HEK293 (cell line): ENCODE measurements around the gene RBM18.

Experiments
- CTCF ChIP-seq: fragments of 450-650 bp; formaldehyde crosslinking; IDR thresholded peaks from 2 replicates; pipeline ENCODE4 v1.5.1; 2016; ENCODE audit warnings: missing biosample characterization, missing genetic modification characterization
- GLIS1 ChIP-seq: fragments of 450-650 bp; formaldehyde crosslinking; IDR thresholded peaks from 2 replicates; pipeline ENCODE4 v1.5.1; 2016; ENCODE audit warnings: missing biosample characterization, missing genetic modification characterization
- OSR2 ChIP-seq: fragments of 450-650 bp; formaldehyde crosslinking; IDR thresholded peaks from 2 replicates; pipeline ENCODE4 v1.5.1; 2016; ENCODE audit warnings: missing biosample characterization, missing genetic modification characterization
- REPIN1 ChIP-seq: fragments of 450-650 bp; formaldehyde crosslinking; IDR thresholded peaks from 2 replicates; pipeline ENCODE4 v1.5.1; 2017; ENCODE audit warnings: missing biosample characterization, missing genetic modification characterization, low read depth
- TCF7L2 ChIP-seq: IDR thresholded peaks from 2 replicates; pipeline ENCODE4 v1.6.1; 2011; ENCODE audit warnings: low read depth, mild to moderate bottlenecking, inconsistent platforms, low read length, moderate library complexity, borderline replicate concordance
- ZBTB10 ChIP-seq: fragments of 450-650 bp; formaldehyde crosslinking; IDR thresholded peaks from 2 replicates; pipeline ENCODE4 v1.5.1; 2016; ENCODE audit warnings: missing biosample characterization, missing genetic modification characterization
- ZNF121 ChIP-seq: fragments of 450-650 bp; formaldehyde crosslinking; IDR thresholded peaks from 2 replicates; pipeline ENCODE4 v1.5.1; 2016; ENCODE audit warnings: missing biosample characterization, missing genetic modification characterization
- ZNF549 ChIP-seq: fragments of 450-650 bp; IDR thresholded peaks from 2 replicates; pipeline ENCODE4 v1.5.1; 2018; ENCODE audit warnings: missing biosample characterization, missing genetic modification characterization, mild to moderate bottlenecking, inconsistent platforms, moderate library complexity
- ZNF560 ChIP-seq: fragments of 450-650 bp; formaldehyde crosslinking; IDR thresholded peaks from 2 replicates; pipeline ENCODE4 v1.5.1; 2017; ENCODE audit warnings: missing biosample characterization, missing genetic modification characterization, borderline replicate concordance
- ZNF571 ChIP-seq: fragments of 450-650 bp; formaldehyde crosslinking; IDR thresholded peaks from 2 replicates; pipeline ENCODE4 v1.5.0; 2017; ENCODE audit warnings: missing biosample characterization, missing genetic modification characterization

GRCh38 chr9:122251351-122251750 is 13.3 kb downstream of the RBM18 start:
- no peak for TF ChIP-seq ZNF549 (tag by site-specific recombination)
- no peak for TF ChIP-seq OSR2 (tag by site-specific recombination)
- TF ChIP-seq TCF7L2: no peak
- no peak for TF ChIP-seq ZNF571 (tag by site-specific recombination)
- TF ChIP-seq ZNF560: no peak
- TF ChIP-seq CTCF: no peak
- TF ChIP-seq ZNF121 (tag by site-specific recombination): no peak
- TF ChIP-seq REPIN1 (tag by site-specific recombination): no peak
- no peak for TF ChIP-seq ZBTB10 (tag by site-specific recombination)
- TF ChIP-seq GLIS1 (tag by site-specific recombination): no peak
